ENCODE data around the gene SPIRE1.

DNA sequence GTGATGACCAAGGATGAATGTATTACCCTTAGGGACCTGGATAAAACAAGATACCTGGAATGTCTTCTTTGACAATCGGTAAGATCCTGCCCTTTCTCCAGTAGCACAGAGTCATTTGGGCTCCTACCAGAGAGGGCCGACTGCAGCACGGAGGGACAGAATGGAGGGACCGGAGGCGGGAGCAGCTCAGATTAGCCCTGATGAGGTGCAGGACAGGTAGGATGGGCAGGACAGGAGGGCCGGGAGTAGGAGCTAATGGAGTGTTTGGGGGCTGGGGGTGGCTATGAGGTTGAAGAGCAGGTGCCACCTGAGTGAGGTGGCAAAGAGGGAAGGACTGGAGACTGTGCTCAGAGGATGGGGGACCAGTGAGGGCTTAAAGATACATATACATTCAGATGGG is 260.1 kb downstream of the SPIRE1 start:
- TF ChIP-seq, protein P1, sequence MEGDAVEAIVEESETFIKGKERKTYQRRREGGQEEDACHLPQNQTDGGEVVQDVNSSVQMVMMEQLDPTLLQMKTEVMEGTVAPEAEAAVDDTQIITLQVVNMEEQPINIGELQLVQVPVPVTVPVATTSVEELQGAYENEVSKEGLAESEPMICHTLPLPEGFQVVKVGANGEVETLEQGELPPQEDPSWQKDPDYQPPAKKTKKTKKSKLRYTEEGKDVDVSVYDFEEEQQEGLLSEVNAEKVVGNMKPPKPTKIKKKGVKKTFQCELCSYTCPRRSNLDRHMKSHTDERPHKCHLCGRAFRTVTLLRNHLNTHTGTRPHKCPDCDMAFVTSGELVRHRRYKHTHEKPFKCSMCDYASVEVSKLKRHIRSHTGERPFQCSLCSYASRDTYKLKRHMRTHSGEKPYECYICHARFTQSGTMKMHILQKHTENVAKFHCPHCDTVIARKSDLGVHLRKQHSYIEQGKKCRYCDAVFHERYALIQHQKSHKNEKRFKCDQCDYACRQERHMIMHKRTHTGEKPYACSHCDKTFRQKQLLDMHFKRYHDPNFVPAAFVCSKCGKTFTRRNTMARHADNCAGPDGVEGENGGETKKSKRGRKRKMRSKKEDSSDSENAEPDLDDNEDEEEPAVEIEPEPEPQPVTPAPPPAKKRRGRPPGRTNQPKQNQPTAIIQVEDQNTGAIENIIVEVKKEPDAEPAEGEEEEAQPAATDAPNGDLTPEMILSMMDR (IDR thresholded peaks at IDR 0.05) = no peak
- TF ChIP-seq POLR2AphosphoS5 (IDR thresholded peaks at IDR 0.05) (no peak), POLR2A (IDR thresholded peaks at IDR 0.05) (no peak)

All from prostate gland (tissue), 2 donors.